Kidney (tissue), 14 donors: ENCODE results near the gene TTYH1. TPM values are rescaled to one million over a fixed set of nuclear protein-coding genes. Genes with fewer than 3 reads are reported as not detected.
"Not testable (repeated sequence)": the region's sequence is repeated elsewhere in the genome, so short reads cannot be mapped to it uniquely, and the experiment has no call there.

Source experiments
- DNase-seq, 5 donors: peaks; one replicate each; pipeline ENCODE4 v3.0.0-alpha.2; 2013 to 2020
- FAIRE-seq: peaks from 2 replicates; lab custom pipeline; 2012; peaks lifted over from hg19 to GRCh38; lab: Jason Lieb, UNC
- H3K27ac ChIP-seq, 2 donors: one replicate each; pipeline ENCODE4 v1.7.0; 2013; ENCODE audit warnings: low read depth in 2 of 2, low read length in 2 of 2, inconsistent platforms in 1 of 2
- H3K27me3 ChIP-seq: one replicate; pipeline ENCODE4 v1.7.1; 2013; ENCODE audit warnings: low read length, inconsistent platforms; ENCODE audit not compliant: control insufficient read depth, insufficient read depth
- H3K36me3 ChIP-seq, 3 donors: one replicate each; pipeline versions ENCODE4 v1.7.0 to v1.7.1; 2013; ENCODE audit warnings: low read length in 3 of 3, control low read depth in 1 of 3, inconsistent platforms in 1 of 3; ENCODE audit not compliant: insufficient read depth in 3 of 3, control insufficient read depth in 2 of 3
- H3K4me1 ChIP-seq, 3 donors: one replicate each; pipeline versions ENCODE4 v1.7.0 to v1.7.1; 2013; ENCODE audit warnings: low read length in 3 of 3, inconsistent platforms in 1 of 3, low read depth in 1 of 3; ENCODE audit not compliant: control insufficient read depth in 2 of 3, insufficient read depth in 2 of 3
- H3K4me3 ChIP-seq, 3 donors: one replicate each; pipeline versions ENCODE4 v1.7.0 to v1.8.1; 2013; ENCODE audit warnings: low read length in 3 of 3, control low read depth in 1 of 3, inconsistent platforms in 1 of 3
- H3K9ac ChIP-seq, 3 donors: one replicate each; pipeline versions ENCODE4 v1.7.0 to v1.7.1; 2013; ENCODE audit warnings: low read length in 3 of 3, control low read depth in 1 of 3, inconsistent platforms in 1 of 3
- H3K9me3 ChIP-seq, 3 donors: one replicate each; pipeline versions ENCODE4 v1.7.0 to v1.7.1; 2013; ENCODE audit warnings: low read length in 3 of 3, control low read depth in 1 of 3, inconsistent platforms in 1 of 3; ENCODE audit not compliant: control insufficient read depth in 2 of 3, insufficient read depth in 1 of 3
- intact Hi-C: fragments of 100-400 bp; cut with DNase I; formaldehyde crosslinking; loops from one replicate; pipeline ENCODE4 v1.11.1; 2022
- polyA plus RNA-seq: library from polyadenylated mRNA; stranded (reverse); fragments of 350-450 nt; fragmentation: Illumina TruSeq; extraction: RNeasy Lipid Tissue Mini Kit (QIAGEN cat#74804); gene quantifications from one replicate; pipeline ENCODE4 v1.2.3, GENCODE V29; 2014; ENCODE audit warnings: low read depth, low replicate concordance; ENCODE audit not compliant: insufficient read depth
- total RNA-seq: library from RNA; stranded (reverse); fragmentation: NEBNext Ultra II Directional; extraction: Animal tissue kit (Norgen Biotek cat#: 25700); gene quantifications from one replicate; pipeline ENCODE4 v1.2.1, GENCODE V29; 2021
- TF ChIP-seq, protein P1 (sequence below): IDR thresholded peaks from 3 replicates; pipeline ENCODE4 v1.5.1; 2012; ENCODE audit warnings: mild to moderate bottlenecking, moderate library complexity, borderline replicate concordance; ENCODE audit not compliant: insufficient read depth; ENCODE audit errors: extremely low read depth
- donor health status: control.
- donor health status: control.
- donor health status: control.
- donor health status: control.
- donor health status: control.
- donor health status: DM: yes; HTN: yes; CAD: no.
- donor health status: Normal renal cell carcinoma (clear cell type).

Gene TTYH1
- total and polyA plus RNA-seq, 2 donors from 2014 or later, result 1.5 to 1.9 TPM

DNA sequence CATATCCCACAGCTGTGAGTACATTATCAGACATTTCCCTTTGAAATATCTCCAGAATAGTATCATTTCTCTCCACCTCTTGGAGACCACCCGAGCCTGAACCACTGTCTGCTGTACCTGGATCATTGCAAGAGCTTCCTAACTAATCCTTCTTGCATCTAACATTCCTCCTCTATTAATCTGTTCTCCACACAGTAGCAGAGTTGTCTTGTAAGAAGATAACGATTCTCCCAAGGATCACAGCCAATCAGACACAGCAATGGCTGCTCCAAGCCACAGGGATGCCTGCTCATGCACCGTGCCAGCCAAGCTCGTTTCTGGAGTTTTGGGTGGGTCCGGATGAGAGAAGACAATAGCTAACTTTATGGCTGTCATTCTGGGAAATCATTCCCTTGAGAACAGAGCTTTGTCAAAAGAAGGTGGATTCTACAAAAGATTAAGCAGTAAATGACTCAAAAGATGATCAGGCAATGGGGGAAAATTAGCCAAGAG lies 36.0 kb upstream of the TTYH1 start:
- no peaks in the 10 kb centered on the region for H3K36me3 ChIP-seq
- DNase-seq (peak in 1 of 5 donors; percentile 25), FAIRE-seq (no peak)
- H3K9ac ChIP-seq, result no peak overlapping the region
- intact Hi-C loops, result no loop called here
- no peaks in the 10 kb centered on the region for H3K4me1 ChIP-seq
- no peaks in the 10 kb centered on the region for H3K27me3 ChIP-seq
- no peaks in the 10 kb centered on the region for H3K9me3 ChIP-seq
- no peak overlapping the region for H3K4me3 ChIP-seq
- no peak overlapping the region for H3K27ac ChIP-seq
- TF ChIP-seq, protein P1, sequence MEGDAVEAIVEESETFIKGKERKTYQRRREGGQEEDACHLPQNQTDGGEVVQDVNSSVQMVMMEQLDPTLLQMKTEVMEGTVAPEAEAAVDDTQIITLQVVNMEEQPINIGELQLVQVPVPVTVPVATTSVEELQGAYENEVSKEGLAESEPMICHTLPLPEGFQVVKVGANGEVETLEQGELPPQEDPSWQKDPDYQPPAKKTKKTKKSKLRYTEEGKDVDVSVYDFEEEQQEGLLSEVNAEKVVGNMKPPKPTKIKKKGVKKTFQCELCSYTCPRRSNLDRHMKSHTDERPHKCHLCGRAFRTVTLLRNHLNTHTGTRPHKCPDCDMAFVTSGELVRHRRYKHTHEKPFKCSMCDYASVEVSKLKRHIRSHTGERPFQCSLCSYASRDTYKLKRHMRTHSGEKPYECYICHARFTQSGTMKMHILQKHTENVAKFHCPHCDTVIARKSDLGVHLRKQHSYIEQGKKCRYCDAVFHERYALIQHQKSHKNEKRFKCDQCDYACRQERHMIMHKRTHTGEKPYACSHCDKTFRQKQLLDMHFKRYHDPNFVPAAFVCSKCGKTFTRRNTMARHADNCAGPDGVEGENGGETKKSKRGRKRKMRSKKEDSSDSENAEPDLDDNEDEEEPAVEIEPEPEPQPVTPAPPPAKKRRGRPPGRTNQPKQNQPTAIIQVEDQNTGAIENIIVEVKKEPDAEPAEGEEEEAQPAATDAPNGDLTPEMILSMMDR, result no peak

DNA sequence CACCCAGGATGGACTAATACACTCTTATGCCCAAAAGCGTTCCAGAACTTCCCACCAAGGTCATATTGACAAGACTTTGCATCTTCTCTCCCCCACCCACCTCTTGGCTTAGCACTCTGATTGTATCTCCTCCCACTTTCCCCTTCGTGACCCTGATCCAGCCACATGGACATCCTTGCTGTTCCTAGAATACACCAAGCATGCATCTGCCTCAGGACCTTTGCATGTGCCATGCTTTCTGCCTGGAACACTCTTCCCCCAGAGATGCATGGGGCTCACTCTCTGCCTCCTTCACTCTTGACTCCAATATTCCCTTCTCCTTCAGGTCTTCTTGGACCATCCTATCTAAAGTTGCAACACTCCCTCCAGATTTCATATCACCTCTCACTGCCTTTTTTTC lies 34.4 kb upstream of the TTYH1 start:
- no peaks in the 10 kb centered on the region for H3K4me1 ChIP-seq
- no peaks in the 10 kb centered on the region for H3K9me3 ChIP-seq
- intact Hi-C loops, result no loop called here
- H3K9ac ChIP-seq, result no peak overlapping the region
- H3K36me3 ChIP-seq, result no peaks in the 10 kb centered on the region
- FAIRE-seq (no peak), DNase-seq (no peak)
- peaks cover 2% of the 10 kb centered on the region for H3K27me3 ChIP-seq
- TF ChIP-seq, protein P1, result no peak
- H3K27ac ChIP-seq, result no peak overlapping the region
- no peak overlapping the region for H3K4me3 ChIP-seq

DNA sequence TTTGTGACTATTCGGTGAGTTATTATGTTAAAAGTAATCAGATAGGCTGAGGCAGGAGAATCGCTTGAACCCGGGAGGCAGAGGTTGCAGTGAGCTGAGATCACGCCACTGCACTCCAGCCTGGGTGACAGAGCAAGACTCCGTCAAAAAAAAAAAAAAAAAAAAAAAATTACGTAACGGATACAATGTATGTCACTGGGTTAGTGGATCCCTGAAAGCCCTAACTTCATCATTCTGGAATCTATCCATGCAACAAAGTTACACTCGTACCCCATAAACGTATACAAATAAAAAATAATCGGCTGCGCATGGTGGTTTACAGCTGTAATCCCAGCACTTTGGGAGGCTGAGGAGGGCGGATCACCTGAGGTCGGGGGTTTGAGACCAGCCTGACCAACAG lies 33.2 kb upstream of the TTYH1 start:
- H3K27me3 ChIP-seq, H3K9me3 ChIP-seq, intact Hi-C loops, H3K36me3 ChIP-seq, H3K4me3 ChIP-seq, H3K4me1 ChIP-seq, FAIRE-seq, H3K9ac ChIP-seq, H3K27ac ChIP-seq: not testable (repeated sequence)
- DNase-seq, result peak in 1 of 5 donors; percentile 16

DNA sequence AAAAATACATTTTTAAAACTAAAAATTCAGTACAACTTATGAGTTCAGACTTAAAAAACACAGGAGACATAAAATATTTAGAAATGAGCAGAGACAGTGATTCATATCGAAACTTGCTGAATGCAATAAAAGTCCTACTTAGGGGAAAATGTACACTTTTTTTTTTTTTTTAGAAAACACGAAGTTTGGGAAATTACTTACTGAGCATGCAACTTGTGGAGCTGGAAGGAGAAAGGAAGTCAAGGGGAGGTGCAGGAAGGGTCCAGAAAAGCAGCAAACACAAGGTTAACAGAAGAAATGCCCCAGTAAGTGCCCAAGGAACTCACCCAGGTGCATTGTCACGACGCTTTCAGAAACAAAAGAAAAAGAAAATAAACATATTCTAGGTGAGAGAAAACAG lies 31.9 kb upstream of the TTYH1 start:
- Histone ChIP-seq H3K9me3 (no peaks in the 10 kb centered on the region), H3K4me1 (no peaks in the 10 kb centered on the region), H3K9ac (no peak overlapping the region), H3K27me3 (peaks cover 4% of the 10 kb centered on the region), H3K4me3 (no peak overlapping the region), H3K27ac (no peak overlapping the region), H3K36me3 (no peaks in the 10 kb centered on the region)
- TF ChIP-seq, protein P1, result no peak
- intact Hi-C loops, result no loop called here
- no peak for FAIRE-seq
- DNase-seq, result no peak
